Astrocyte of the cerebellum (primary cell): Measurements from ENCODE around the gene IFNLR1.

Source experiments
- DNase-seq: peaks from one replicate; pipeline ENCODE4 v3.0.0-alpha.2; 2011; ENCODE audit warnings: low read depth
- H3K4me3 ChIP-seq: 2 replicates; pipeline ENCODE4 v1.5.1; 2011; ENCODE audit warnings: mild to moderate bottlenecking, low read depth, low read length, moderate library complexity
- in situ Hi-C: cut with HindIII; loops from 2 replicates; pipeline ENCODE4 v1.10.0; 2017; ENCODE audit warnings: low sequenced_read_pairs
- TF ChIP-seq, protein P1 (sequence below): IDR thresholded peaks from 2 replicates; pipeline ENCODE4 v1.5.1; 2012; ENCODE audit warnings: low read length, low read depth, moderate library complexity, mild to moderate bottlenecking; ENCODE audit errors: missing control alignments

The IFNLR1 gene

DNA sequence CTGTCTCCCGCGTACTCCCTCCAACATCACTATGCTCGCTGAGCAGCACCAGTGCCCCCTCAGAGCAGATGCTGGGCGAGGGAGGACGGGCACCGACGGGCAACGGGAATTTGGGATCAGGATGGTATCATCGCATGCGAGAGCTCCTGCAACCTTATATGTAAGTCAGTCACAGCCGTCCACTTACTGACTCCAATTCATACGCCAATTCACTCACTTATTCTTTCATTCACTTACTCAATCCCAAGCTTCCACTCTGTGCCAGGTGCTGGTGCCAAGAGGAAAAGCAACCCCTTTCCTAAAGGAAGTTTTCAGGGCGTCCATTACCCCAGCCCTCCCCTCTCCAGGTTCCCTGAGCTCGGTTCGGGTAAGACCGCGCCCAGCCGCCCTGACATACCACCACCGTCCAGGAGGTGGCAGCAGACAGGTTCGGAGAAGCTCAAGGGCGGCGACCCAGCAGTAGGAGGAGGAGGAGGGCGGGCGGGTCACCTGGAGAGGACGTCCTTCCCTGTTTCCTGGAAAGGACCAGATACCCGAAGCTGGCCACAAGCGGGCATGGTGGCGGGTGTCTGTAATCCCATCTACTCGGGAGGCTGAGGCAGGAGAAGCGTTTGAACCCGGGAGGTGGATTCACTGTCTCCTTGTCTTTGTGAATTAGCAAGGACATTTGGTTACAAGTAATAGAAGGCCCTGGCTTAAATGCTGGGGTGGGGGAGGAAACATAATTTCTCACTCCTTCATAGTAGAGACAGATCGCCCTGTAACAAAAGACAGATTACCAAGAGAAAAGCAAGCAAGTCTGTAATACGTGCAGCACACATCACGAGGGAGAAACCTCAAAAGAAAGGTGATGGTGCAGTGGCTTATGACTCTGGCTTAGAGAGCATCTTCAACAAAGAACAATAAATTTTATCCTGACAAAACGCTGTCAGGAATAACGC is 36.6 kb downstream of the IFNLR1 start:
- DNase-seq = peak; percentile 45
- no peak overlapping the region for H3K4me3 ChIP-seq
- in situ Hi-C loops = no loop called here
- TF ChIP-seq, protein P1, sequence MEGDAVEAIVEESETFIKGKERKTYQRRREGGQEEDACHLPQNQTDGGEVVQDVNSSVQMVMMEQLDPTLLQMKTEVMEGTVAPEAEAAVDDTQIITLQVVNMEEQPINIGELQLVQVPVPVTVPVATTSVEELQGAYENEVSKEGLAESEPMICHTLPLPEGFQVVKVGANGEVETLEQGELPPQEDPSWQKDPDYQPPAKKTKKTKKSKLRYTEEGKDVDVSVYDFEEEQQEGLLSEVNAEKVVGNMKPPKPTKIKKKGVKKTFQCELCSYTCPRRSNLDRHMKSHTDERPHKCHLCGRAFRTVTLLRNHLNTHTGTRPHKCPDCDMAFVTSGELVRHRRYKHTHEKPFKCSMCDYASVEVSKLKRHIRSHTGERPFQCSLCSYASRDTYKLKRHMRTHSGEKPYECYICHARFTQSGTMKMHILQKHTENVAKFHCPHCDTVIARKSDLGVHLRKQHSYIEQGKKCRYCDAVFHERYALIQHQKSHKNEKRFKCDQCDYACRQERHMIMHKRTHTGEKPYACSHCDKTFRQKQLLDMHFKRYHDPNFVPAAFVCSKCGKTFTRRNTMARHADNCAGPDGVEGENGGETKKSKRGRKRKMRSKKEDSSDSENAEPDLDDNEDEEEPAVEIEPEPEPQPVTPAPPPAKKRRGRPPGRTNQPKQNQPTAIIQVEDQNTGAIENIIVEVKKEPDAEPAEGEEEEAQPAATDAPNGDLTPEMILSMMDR = peak; percentile 81

DNA sequence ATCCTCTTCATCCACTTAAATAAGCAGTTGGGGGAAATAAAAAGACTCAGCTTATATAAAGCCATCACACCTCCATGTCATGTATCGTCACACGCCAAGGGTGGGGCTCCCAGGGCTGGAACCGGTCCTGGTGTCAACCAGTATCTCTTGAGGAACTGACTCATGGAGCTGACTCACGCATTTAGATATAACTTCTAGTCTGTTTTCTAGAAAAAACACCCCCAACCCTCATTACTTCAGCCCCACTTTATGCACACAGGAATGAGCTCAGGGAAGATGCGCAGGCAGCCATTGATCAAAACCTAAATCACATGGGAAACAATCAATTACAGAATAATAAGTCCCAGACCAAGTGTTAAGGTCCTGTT is 37.2 kb downstream of the IFNLR1 start:
- TF ChIP-seq, protein P1 = no peak
- no peak overlapping the region for H3K4me3 ChIP-seq
- in situ Hi-C loops = no loop called here
- no peak for DNase-seq

DNA sequence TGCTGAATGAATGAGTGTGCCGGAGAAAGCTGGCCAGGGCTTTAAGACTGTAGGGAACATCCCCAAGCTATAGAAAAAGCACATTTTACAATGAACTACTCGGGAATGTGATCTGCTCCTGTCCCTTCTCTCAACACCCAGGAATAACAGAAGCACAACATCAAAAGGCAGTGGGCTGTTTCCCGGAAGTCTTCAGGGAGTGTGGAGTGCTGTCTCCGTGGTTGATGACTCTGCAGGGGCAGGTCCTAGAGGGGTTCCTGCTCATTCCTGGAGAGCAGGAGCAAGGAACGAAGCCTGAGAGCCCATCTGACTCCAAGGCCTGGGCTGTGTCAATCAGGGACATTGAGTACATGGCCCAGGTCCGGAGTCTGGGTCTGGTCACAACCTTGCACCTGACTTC is 39.3 kb downstream of the IFNLR1 start:
- H3K4me3 ChIP-seq = no peak overlapping the region
- DNase-seq = no peak
- TF ChIP-seq, protein P1 = no peak
- in situ Hi-C loops = no loop called here

DNA sequence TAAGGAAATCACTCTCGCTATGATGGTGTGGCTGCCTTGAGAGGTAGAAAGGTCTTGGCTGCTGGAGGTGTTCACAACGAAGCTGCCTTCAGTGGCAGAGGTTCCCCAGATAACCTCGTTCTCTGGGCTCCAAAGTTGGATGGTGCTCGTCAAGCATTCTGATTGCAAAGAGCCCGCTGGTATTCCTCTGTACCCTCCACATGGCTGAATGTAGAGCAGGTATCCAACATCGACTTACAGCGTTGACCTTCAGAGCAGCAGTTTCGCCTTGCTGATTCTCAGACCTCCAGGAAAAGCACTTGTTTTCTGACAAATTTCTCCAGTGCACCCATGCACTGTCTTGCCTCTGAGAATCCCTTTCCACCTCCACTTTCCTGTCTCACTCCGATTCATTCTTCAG is 39.9 kb downstream of the IFNLR1 start:
- H3K4me3 ChIP-seq = no peak overlapping the region
- in situ Hi-C loops = no loop called here
- no peak for DNase-seq
- TF ChIP-seq, protein P1 = no peak

DNA sequence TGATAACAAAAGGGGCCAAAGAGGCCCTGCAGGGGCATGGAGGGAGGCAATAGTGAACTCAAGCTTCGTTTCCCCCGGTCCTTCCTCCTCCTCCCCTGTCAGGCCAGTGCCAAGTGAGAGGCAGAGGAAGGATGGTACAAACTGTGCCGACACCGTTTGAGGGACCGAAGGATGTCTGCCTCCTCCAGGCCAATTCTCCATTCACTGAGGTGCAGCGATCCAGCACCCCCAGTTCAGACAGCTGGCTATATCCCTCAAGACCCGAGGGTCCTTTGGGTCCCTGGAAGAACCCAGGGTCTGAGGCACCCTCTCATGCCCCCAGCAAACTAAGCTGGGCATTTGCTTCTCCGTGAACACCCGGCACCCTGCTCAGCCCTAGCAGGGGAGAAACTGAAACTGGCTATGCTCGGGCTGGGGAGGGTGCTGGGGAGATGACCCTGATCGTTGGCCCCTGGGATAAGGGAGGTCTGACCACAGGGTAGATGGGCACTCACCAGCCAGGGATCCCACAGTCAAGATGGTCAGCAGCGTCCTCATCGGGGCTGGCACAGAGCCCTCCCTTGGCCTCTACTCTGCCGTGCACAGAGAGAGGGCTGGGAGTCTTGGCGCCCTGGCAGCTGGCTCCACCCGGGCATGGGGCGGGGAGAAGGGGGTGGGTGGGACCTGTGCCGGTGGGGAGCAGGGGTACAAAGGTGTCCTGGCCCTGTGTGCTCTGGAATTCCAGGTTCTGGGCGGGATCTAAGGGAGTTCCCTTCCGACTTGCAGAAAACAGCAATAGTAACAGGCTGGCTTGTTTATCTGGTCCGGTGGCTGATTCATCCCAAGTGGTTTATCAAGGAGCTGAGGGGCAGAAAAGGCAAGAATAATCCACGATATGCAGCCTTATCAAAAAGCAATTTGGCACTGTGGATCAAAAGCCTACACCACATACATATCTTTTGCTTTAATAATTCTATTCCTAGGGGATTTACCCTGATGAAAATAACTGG is 44.2 kb downstream of the IFNLR1 start, which contains the start of gene IL22RA1:
TSS of gene IL22RA1 (minus strand) at position 595 of the 989 bp plus-strand sequence. CDS start at position 537, 58 bp downstream.
- no peak for DNase-seq
- in situ Hi-C loops = no loop called here
- no peak within 1 kb of the TSS for H3K4me3 ChIP-seq
- TF ChIP-seq, protein P1 = no peak

DNA sequence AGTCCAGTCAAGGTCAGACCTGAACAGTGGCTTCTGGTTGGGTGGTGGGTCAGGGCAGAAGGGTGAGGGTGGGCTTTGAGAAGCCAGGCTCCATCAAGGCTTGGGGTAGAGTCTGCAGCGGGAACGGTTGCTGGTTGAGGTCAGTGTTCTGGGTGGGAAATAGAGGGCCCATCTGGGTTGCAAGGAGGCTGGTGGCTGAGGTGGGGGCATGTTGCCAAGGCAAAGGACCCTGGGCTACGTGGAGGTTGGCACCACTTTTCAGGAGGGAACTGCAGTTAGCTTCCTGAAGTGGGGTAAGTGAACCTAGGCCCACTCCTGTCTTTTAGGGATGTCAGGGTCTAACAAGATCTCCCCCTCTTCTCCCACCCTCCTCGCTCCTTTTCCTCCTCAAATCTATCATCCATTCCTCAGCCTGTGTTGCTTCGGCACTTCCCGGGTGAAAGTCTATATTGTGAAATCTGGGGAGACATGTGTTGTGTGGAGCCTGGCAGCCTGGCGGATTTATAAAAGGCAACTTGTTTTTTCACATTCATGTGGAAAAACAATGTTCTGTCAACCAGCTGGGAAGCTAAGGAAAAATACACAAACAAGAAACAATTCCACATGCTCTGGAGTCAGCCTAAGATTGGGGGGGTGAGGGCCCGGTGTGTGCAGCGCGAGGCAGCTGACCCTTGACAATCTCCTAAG is 45.6 kb downstream of the IFNLR1 start:
- no peak overlapping the region for H3K4me3 ChIP-seq
- DNase-seq = no peak
- TF ChIP-seq, protein P1 = no peak
- in situ Hi-C loops = no loop called here
